HG03354 (cell line): ENCODE measurements around the gene IDH2.

Experiments used
- ATAC-seq: cut with Tn5 transposase; IDR thresholded peaks from one replicate; pipeline ENCODE4 v1.9.1; 2021; ENCODE audit warnings: mild to moderate bottlenecking; ENCODE audit not compliant: unreplicated experiment, poor library complexity, severe bottlenecking

The IDH2 gene

GRCh38 chr15:90067953-90068606, 34.2 kb downstream of the IDH2 start:
- no peak for ATAC-seq

DNA sequence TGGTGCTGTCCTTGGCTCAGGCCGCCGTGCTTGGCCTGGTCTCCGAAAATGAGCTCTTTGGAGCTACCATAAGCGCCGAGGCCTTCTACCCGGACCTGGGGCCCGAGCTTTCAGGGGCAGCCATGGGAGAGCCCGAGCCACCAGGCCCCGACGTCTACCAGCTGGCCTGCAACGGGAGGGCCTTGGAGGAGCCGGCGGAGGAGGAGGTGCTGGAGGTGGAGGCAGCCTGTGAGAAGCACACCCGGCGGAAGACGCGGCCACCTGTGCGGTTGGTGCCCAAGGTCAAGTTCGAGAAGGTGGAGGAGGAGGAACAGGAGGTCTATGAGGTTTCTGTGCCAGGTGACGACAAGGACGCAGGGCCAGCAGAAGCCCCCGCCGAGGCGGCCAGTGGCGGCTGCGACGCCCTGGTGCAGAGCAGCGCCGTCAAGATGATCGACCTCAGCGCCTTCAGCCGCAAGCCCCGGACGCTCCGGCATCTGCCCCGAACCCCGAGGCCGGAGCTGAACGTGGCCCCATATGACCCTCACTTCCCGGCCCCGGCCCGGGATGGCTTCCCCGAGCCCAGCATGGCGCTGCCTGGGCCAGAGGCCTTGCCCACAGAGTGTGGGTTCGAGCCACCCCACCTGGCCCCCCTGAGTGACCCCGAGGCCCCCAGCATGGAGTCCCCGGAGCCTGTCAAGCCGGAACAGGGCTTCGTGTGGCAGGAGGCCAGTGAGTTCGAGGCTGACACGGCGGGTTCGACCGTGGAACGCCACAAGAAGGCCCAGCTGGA, 34.9 kb downstream of the IDH2 start:
- no peak for ATAC-seq

DNA sequence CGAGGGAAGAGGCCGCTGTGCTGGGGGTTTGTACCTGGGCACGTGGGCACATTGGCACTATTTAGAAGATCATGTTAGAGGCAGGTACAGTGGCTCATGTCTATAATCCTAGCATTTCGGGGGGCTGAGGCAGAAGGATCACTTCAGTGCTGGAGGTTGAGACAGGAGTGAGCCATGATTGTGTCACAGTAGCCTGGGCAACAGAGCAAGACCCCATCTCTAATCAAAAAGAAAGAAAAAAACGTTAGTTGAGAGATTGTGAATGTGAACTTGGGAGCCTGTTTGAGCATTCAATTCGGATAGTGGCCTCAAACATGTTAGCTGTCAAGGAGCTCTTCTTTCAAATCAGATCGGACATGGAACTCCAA, 36.6 kb downstream of the IDH2 start:
- ATAC-seq, result no peak

- no peak for ATAC-seq
These were observed 37.2 kb downstream of the IDH2 start for GRCh38 chr15:90064911-90065681.

GRCh38 chr15:90063770-90064247, 38.5 kb downstream of the IDH2 start:
- ATAC-seq, result no peak

DNA sequence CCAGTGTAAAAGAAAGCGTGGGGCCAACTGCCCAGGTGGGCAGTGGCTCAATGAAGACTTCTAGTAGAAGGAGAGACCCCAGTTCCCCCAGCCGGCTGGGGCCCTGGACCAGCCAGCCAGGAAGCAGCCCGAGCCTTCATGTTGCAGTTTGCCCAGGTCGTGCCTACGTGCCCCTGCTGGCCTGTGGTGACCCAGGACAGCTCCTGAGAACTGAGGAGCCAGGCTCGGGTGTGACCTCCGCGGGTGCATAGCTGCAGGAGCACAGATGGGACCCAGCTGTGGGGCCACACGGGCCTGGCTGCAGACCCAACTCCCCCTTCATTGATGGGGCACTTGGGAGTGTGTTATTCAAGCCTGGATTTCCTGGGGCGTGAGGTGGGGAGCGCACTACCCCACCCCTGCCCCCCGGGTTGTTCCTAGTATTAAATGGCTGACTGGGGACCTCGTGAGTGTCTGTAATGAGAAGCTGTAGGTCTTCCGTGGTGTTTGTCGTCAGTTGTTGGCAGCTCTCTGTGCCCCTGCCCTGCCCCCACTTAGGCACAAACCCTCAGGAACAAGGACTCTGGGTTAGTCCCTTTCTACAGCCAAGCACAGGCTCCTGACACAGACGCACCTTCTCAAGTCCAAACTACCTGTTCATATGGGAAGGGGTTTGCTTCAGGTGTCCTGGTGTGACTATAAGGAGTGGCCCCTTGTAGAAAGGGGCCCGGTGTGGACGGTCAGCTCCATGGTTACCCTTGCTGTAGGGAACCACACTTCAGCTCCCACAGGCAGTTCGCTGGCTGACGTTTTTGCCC, 39.1 kb downstream of the IDH2 start:
- ATAC-seq, result no peak

- ATAC-seq, result no peak
These were observed 39.8 kb downstream of the IDH2 start for GRCh38 chr15:90062462-90062932.

GRCh38 chr15:90062023-90062442, 40.2 kb downstream of the IDH2 start:
- ATAC-seq, result no peak

DNA sequence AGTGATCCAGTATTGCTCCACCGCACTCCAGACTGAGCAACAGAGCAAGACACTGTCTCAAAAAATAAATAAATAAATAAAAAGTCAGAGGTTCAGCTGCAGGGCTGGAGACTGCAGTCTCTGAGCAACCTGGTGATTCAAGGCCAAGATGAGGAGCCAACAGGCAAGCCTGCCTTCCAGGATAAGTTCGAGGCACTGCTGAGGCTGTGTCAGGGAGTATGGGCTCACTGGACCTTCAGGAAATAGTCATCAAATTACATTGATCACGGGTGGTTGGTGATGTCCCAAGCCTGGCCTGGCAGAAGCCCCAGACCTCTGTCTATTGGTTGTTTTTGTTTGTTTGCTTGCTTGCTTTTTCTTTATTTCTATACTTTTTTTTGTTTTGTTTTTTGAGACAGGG, 41.5 kb downstream of the IDH2 start:
- ATAC-seq, result no peak

GRCh38 chr15:90059208-90059985, 42.9 kb downstream of the IDH2 start:
- ATAC-seq, result peak; percentile 91

DNA sequence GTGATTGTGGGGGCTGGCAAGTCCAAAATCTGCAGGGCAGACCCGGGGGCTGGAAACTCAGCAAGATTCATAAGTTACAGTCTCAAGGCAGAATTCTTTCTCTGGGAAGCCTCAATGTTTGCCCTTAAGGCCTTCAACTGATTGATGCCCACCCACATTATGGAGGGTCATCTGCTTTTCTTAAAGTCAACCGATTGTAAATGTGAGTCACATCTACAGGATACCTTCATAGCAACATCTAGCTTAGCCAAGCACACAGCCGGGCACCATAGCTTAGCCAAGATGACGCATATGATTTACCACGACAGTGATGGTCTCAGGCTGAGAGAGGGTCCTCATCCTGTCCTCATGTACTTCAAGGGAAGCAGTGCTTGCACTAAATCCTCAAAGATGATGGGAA, 43.5 kb downstream of the IDH2 start:
- ATAC-seq, result no peak

- ATAC-seq, result peak; percentile 41
These were observed 44.0 kb downstream of the IDH2 start for GRCh38 chr15:90058308-90058707.

GRCh38 chr15:90056529-90056928, 45.7 kb downstream of the IDH2 start:
- ATAC-seq, result no peak

GRCh38 chr15:90055182-90055581, 47.1 kb downstream of the IDH2 start:
- ATAC-seq, result no peak

- no peak for ATAC-seq
These were observed 47.6 kb downstream of the IDH2 start for GRCh38 chr15:90054618-90055097.

GRCh38 chr15:90053685-90054466, 48.4 kb downstream of the IDH2 start:
- no peak for ATAC-seq

DNA sequence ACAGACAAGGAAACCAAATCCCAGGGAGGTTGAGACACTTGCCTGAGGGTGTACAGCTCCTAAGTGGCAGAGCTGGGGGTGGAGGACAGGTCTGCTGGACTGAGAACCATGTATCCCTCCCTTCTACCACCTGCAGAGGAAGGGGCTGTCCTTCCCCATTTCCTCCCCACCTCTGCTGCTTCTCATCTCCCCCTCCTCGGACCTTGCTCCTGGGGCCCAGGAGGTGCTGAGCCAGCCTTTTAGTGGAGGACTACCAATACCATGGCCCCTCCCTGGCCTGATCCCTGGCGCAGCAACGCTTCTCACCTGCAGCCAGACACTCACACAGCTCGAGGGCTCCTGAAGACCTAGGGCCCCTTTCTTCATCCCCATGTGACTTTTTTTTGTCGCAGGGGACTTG, 50.4 kb downstream of the IDH2 start:
- ATAC-seq, result no peak
